Measurements from ENCODE around the gene EMP2.

Gene EMP2

DNA sequence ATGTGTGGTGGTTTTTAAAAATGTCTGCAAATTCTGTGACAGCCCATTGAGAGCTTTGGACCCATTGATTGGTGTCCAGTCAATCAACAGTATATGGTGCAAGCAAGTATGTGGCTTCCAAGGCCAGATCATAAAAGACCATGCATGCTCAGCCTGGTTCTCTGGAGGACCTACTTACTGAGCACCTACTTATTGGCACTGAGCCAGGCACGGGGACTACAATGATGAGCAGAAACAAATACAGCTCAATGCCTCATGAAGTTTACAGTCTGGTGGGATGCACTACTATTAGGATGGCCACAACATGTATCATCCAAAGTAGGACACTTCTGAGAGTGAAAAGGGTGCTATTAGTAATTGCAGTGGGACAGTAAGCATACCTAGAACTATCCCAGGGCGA lies 7.2 kb upstream of the EMP2 start:
- H3K4me3 ChIP-seq (ENCODE audit: low read depth, low read length), result no peak overlapping the region
- TF ChIP-seq, protein P1, sequence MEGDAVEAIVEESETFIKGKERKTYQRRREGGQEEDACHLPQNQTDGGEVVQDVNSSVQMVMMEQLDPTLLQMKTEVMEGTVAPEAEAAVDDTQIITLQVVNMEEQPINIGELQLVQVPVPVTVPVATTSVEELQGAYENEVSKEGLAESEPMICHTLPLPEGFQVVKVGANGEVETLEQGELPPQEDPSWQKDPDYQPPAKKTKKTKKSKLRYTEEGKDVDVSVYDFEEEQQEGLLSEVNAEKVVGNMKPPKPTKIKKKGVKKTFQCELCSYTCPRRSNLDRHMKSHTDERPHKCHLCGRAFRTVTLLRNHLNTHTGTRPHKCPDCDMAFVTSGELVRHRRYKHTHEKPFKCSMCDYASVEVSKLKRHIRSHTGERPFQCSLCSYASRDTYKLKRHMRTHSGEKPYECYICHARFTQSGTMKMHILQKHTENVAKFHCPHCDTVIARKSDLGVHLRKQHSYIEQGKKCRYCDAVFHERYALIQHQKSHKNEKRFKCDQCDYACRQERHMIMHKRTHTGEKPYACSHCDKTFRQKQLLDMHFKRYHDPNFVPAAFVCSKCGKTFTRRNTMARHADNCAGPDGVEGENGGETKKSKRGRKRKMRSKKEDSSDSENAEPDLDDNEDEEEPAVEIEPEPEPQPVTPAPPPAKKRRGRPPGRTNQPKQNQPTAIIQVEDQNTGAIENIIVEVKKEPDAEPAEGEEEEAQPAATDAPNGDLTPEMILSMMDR (conservative IDR thresholded peaks at IDR 0.05; ENCODE audit: low read depth, low read length), result no peak
- DNase-seq (ENCODE audit: low read depth), result no peak

DNA sequence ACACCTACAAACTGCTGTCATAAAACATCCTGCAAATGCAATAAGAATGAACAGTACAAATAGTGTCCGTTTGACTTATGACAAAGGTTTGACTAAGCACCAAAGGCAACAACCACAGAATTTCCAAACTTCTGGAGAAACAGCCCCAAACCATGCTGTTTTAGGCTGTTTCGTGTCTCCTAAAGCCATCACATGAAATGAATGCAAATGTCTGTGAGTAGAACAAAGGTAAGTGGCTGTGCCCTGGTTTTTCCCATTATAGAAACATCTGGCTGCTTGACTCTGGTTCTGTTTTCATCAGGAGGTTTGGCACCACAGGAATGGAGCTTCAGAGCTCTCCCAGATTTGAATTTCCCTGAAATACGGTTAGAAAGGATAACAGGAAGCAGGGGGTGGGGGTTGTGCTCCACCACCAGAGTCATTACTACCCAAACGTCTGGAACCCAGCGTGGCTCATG lies 4.6 kb upstream of the EMP2 start:
- TF ChIP-seq, protein P1 (conservative IDR thresholded peaks at IDR 0.05; ENCODE audit: low read depth, low read length), result no peak
- H3K4me3 ChIP-seq (ENCODE audit: low read depth, low read length), result no peak overlapping the region
- no peak for DNase-seq (ENCODE audit: low read depth)

DNA sequence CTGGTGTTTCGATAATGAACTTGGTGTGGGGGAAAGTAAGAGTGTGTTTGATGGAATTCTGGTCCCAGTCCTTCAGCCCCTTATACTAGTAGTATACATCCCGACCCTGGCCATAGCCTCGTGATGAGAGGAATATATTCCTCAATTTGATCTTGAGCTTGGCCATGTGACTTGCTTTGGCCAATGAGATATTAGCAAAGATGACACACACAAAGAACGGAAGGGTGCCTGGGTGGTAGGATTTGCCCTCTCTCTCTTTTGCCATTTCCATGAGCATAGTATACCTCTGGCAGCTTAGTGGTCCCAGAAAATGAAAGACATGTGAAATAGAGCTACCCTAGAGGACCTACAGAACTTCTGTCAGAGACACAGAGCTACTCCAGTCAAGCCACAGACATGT lies 2.9 kb upstream of the EMP2 start:
- DNase-seq (ENCODE audit: low read depth), result no peak

DNA sequence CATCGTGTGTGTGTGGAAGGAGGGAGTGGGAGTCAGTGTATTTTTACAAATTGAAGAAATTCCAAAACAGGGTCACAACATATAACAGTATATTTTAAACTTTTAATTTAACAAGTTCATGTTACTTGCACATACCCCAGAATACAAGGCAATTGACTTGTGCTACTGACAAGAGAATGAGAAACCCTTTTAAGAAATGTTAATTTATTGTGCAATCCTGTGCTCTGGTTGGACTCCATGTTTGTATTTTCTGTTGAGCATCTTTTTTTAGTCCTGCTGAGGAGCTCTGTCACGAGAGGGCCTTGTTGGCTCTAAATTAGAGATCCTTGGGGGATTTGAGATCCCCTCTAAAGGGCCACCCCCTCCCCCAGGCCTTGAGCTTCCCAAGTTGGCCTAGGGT lies 1.1 kb upstream of the EMP2 start:
- peak; percentile 55 for DNase-seq (ENCODE audit: low read depth)
- TF ChIP-seq, protein P1 (conservative IDR thresholded peaks at IDR 0.05; ENCODE audit: low read depth, low read length), result no peak
- no peak overlapping the region for H3K4me3 ChIP-seq (ENCODE audit: low read depth, low read length)

More for the DNA sequence above, 2.9 kb upstream of the EMP2 start:
- TF ChIP-seq, protein P1 (conservative IDR thresholded peaks at IDR 0.05; ENCODE audit: low read depth, low read length), result no peak
- H3K4me3 ChIP-seq (ENCODE audit: low read depth, low read length), result no peak overlapping the region

DNA sequence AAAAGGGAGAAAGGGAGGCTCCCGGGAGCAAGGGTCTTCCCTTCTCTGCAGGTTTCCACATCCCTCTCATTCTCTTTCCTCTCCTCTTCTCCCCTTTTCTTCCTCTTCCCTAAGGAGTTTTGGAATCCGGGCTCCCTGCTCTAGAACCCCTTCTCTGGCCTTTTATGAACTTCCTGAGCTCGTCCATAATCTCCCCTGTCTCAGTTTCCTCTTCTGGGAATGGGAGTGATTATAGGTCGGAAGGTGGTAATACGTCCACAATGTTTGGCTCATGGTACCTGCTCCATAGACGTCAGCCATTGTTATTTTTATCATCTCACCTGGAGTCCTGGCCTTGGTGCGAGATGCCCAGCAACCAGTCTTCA lies 467 bp upstream of the EMP2 start:
- DNase-seq (ENCODE audit: low read depth), result no peak
- peak overlapping the region; percentile 69 for H3K4me3 ChIP-seq (ENCODE audit: low read depth, low read length)
- TF ChIP-seq, protein P1 (conservative IDR thresholded peaks at IDR 0.05; ENCODE audit: low read depth, low read length), result no peak

DNA sequence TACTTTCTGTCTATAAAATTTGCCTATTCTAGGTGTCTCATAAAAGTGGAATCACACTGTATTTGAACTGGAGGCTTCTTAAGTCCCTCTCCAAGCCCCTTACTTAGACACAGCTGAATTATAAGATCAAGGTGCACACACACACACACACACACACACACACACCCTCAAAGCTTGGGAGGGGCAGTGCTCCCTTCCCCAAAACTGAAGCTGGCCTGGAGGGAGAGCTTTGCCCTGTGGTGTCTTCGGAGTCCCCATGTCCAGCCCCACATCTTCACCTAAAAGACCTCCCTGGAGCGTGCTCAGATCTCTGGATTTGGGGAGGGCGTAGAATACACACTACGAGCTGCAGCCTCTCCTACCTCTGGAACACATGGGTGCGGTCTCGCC lies 828 bp downstream of the EMP2 start:
- TF ChIP-seq, protein P1 (conservative IDR thresholded peaks at IDR 0.05; ENCODE audit: low read depth, low read length), result no peak
- no peak for DNase-seq (ENCODE audit: low read depth)
- H3K4me3 ChIP-seq (ENCODE audit: low read depth, low read length), result peak overlapping the region; percentile 69

DNA sequence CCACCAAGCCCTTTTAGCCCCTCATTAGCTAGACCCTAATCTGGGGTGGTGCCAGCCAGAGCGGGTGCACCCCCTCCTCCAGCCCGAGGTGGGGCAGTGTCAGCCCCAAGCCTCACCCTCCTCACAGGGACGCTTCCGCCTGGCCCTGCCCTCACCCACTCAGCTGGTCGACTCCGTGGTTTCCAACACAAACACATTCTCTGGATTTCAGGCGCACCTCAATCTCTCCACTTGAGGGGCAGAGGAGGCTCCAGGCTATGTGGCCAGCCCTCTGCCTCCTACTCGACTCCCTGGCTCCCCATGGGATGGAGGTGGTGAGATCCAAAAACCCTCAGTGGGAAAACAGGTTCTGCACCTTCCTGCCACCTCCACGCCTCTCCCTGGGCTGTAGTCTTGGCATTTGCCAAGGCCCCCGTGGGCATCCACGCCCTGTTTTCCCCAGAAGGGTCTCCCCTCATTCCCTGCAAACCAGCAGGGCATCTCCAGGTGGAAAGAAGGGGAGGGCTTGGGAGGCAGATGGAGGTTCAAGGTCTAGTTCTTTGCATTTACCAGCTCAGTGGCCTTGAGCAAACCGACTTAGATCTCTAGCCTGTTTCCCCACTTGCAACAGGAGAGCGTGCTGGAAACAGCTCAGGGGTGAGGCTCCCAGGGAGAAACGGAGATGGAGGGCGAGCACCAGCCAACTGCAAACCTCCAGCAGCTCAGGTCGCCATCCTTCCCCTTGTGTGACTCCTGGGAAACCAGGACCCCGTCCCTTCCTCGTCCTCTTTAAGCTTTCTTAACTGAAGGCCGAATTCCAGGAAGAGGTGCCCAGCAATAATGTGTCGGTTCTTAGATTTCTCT lies 1.7 kb downstream of the EMP2 start:
- DNase-seq (ENCODE audit: low read depth), result no peak
- H3K4me3 ChIP-seq (ENCODE audit: low read depth, low read length), result no peak overlapping the region

More for the DNA sequence above, 1.7 kb downstream of the EMP2 start:
- TF ChIP-seq, protein P1 (conservative IDR thresholded peaks at IDR 0.05; ENCODE audit: low read depth, low read length), result no peak

All from choroid plexus epithelial cell (primary cell).